Hematopoietic multipotent progenitor cell treated with erythropoietin and hydrocortisone succinate and interleukin-3 and kit ligand, for 15 days (in vitro differentiated cells): ENCODE results near the gene GOLGA7B.
"Not testable (repeated sequence)": the region's sequence is repeated elsewhere in the genome, so short reads cannot be mapped to it uniquely, and the experiment has no call there.

Experiments used
- DNase-seq: peaks from one replicate; pipeline ENCODE4 v3.0.0-alpha.2; 2015; ENCODE audit warnings: low spot score

Gene GOLGA7B

DNA sequence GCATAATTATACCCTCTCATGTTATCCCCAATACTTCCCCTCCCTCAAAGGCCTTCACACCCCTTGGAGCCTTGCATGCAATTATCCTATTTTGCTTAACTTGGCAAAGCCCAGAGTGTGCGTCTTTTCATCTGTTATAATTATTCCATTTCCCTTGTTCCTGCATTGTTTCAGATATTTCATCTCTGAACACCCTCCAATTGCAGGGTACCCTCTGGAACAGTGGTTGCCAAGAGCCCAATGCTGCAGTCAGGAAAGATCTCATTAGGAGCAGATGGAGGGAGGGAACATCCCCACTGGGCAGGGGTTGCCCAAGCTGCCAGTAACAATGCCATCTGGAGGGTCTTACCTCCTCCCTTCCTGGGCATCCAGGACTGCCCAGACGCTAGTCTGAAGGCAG, 18.4 kb upstream of the GOLGA7B start:
- DNase-seq = no peak

GRCh38 chr10:97836446-97836845, 13.2 kb upstream of the GOLGA7B start:
- no peak for DNase-seq

DNA sequence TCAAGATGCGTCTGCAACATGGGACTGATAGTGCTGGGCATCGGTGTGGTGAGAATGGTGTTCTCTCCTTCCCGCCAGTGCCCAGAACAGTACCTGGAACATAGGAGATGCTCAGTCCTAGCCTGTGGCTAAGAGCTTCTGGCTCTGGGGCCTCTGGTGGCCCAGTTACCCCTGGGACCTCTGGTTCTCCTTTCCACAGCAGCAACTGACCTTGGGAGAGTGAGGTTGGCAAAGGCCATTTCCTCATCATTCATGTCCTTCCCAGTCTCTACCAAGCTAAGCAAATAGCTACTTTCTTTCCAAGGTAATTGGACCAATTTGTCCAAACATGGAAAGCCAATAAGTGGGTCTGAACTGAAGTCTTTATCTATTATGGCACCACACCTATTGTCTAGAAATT, 11.6 kb upstream of the GOLGA7B start:
- no peak for DNase-seq

DNA sequence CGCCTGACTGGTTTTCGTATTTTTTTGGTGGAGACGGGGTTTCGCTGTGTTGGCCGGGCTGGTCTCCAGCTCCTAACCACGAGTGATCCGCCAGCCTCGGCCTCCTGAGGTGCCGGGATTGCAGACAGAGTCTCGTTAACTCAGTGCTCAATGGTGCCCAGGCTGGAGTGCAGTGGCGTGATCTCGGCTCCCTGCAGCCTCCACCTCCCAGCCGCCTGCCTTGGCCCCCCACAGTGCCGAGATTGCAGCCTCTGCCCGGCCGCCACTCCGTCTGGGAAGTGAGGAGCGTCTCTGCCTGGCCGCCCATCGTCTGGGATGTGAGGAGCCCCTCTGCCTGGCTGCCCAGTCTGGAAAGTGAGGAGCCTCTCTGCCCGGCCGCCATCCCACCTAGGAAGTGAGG, 8.5 kb upstream of the GOLGA7B start:
- not testable (repeated sequence) for DNase-seq

DNA sequence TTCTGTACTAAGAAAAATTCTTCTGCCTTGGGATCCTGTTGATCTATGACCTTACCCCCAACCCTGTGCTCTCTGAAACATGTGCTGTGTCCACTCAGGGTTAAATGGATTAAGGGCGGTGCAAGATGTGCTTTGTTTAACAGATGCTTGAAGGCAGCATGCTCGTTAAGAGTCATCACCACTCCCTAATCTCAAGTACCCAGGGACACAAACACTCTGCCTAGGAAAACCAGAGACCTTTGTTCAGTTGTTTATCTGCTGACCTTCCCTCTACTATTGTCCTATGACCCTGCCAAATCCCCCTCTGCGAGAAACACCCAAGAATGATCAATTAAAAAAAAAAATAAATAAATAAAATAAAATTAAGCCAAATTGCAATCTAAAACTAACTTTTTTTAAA, 7.5 kb upstream of the GOLGA7B start:
- DNase-seq = not testable (repeated sequence)

DNA sequence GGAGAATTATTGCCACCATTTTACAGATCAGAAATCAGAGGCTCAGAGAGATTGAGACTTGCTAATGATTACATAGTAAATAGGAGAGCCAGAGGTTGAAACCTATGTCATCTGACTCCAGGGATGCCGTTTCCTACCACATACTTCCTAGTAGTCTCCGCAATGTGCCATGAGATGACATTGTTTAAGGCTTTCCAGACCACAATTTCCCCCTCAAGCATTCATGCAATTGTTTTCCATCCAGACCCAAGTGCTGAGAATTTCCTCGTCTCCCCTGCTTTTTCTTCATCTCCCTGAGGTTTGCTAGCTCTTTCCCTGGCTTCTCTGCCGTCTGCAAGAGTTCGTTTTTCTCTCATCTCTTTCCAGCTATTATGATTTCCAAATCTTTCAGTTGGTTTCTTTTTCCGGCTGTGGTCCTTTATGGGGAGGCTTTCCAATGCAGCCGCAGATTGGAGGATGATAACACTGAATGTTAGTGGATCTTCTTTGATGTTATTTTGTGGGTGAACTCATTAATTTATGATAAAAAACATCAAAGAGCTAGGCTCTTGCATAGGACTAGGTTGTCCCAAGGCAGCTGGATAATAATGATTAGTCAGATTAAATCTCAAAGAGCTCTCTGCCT, 6.9 kb upstream of the GOLGA7B start:
- DNase-seq = no peak

DNA sequence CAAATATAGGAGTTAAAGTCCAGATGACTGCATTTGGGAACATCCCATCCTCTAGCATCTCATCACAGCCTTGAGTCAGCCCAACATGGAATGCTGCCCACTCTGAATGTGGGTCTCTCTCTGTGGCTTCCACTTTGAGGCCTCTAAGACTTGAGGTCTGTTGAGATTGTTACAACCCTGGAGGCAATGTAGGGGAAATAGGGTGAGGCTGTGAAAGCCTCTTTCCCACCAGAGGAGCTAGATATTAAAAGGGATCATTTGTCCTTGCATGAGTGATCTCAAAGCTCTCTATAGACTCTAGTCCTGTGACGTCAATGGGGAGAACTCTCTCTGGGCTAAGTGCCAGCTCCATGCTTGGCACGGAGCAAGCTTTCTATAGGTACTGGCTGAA, 6.4 kb upstream of the GOLGA7B start:
- DNase-seq = no peak

GRCh38 chr10:97843972-97844371, 5.7 kb upstream of the GOLGA7B start:
- not testable (repeated sequence) for DNase-seq

- DNase-seq = no peak
Observed at GRCh38 chr10:97844678-97845077, 5.0 kb upstream of the GOLGA7B start.

DNA sequence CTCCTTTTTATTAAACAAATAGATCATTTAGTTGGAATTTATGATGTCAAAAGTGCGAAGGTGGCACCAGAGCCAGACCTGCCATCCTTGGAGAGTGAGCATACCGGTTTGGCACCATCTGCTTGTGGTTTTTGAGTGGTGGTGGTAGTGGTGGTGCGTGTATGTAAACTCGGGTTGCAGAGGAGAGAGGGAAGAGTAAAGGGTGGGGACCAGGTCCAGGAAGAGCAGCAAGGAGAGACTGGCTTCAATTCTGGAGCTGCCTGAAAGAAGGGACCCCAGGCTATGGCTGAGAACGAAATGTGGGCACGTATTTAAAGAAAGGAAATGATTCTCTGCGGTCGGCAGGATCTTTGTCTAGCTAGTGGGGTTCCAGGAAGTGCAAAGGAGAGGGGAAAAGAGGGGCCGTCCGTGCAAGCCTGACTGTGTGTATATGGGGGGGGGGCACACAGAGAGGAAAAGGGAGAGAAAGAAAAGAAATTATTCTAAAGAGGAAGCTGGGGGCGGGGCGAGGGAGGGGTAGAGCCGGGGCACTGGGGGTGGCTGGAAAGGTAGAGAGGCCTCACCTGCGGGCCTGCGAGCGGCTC, 448 bp upstream of the GOLGA7B start:
- no peak for DNase-seq

- no peak for DNase-seq
Observed at GRCh38 chr10:97850446-97850845, 803 bp downstream of the GOLGA7B start.

GRCh38 chr10:97851341-97852001, 1.8 kb downstream of the GOLGA7B start:
- no peak for DNase-seq

DNA sequence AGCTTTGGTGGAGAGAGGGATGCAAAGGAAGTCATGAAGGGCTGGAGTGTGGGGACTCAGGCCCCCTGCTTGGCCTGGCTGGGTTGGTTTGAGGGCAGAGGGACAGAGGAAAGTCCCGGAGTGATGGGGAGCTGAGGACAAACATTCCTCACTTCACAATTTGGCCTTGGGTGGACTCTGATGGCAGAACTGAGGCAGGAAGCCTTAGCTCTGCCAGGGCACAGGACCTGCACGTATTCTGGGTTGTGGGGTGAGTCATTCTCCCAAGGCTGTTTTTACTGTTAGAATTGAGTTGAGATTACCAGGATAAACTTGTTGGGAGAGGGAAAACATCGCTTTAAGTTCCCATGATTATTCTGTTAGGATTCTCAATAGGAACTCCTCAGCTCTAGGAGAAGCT, 2.6 kb downstream of the GOLGA7B start:
- DNase-seq = no peak

- no peak for DNase-seq
Observed at GRCh38 chr10:97852840-97853405, 3.3 kb downstream of the GOLGA7B start.

GRCh38 chr10:97854743-97855142, 5.1 kb downstream of the GOLGA7B start:
- DNase-seq = no peak

- no peak for DNase-seq
Observed at GRCh38 chr10:97858001-97858439, 8.4 kb downstream of the GOLGA7B start.

DNA sequence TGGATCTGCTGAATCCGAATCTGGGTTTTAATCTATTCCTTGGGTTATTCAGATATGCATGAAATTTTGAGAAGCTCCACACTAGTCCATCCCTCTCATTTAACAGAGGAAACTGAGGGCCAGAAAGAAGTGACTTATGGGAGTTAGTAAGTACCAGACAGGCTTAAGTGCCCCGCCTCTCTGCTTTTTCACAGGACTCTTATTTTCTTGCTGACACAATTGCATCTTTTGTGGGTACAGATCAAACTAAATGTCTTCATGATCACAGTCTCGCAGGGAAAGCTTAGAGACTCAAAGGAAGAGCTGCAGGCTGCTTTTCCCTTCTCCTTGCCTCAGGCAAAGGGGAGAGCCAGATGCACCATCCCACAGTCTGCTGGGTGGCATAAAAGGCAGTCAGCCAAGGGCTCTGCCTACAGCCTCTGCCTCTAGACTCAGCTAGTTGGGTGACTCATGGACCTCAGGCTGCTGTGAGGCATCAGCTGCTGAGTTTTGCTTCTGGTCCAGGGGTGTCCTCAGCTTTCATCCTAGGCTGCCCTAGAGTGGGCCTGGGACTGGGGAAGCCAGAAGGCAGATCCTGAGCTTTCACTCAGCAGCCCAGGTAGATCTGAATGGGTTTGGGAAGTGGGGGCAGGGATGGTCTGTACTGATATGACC, 11.6 kb downstream of the GOLGA7B start:
- DNase-seq = no peak

GRCh38 chr10:97861924-97862323, 12.3 kb downstream of the GOLGA7B start:
- no peak for DNase-seq

DNA sequence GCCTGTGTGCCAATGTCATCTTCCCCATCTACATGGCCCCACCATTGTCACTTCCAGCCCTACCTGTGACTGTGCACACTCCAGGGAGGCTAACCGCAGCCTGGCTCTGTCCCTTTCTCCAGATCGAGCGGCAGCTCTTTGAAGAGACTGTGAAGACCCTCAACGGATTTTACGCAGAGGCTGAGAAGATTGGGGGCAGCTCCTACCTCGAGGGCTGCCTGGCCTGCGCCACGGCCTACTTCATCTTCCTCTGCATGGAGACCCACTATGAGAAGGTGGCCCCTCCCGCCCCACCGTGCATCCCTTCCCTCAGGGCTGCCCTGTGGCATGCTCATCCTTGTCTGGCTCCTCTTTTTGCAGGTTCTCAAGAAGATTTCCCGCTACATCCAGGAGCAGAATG, 14.2 kb downstream of the GOLGA7B start:
- no peak for DNase-seq

GRCh38 chr10:97865488-97865887, 15.8 kb downstream of the GOLGA7B start:
- no peak for DNase-seq

DNA sequence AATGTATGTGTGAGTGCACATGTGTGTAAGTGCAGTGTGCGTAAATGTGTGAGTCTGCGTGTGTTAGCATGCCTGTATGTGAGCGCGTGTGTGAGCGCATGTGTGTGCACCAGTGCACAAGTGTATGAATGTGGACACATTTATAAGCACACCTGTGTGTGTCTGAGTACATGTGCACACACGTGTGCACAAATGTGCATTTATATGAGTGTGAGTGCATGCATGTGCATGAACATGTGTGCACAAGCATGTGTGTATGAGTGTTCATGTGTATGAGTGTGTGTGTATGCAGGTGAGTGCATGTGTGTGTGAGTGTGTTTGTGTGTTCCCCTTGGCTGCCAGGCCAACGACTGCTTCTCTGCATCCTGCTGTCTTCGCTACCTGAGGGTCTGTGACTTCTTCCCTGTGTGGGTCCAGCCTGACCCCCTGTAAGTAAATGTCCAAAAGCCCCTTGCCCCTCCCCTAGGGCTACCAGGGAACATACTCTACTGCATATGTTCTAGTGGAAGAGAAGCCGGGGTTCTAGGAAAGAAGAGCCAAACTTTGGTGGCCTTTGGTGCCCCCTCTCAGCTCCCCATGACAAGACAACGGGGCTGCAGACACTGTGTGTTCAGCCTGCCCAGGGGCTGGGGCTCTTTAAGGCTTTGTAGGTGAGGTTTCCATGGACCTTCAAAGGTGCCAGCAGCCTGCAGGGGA, 17.0 kb downstream of the GOLGA7B start:
- no peak for DNase-seq

- DNase-seq = no peak
Observed at GRCh38 chr10:97867220-97867800, 17.7 kb downstream of the GOLGA7B start.
